Activated naive CD4-positive, alpha-beta T cell treated with anti-CD3 and anti-CD28 coated beads, Interleukin-2, amount 10 ng/mL, durations not matched to agents 7 days and 5 days (primary cell): ENCODE results near the gene HYI.
"Not testable (repeated sequence)": the region's sequence is repeated elsewhere in the genome, so short reads cannot be mapped to it uniquely, and the experiment has no call there.

ENCODE experiments used
- CTCF ChIA-PET: fragments of 350-600 bp; sonication (Branson Sonifier 250); formaldehyde crosslinking; loops from one replicate; lab custom pipeline; 2021; ENCODE audit warnings: antibody characterized with exemption; lab: Charles Lee
- DNase-seq: peaks from one replicate; pipeline ENCODE4 v3.0.0-alpha.2; 2020
- H3K27ac Mint-ChIP-seq: one replicate; pipeline ENCODE4 v1.8.0; 2021; ENCODE audit warnings: mild to moderate bottlenecking, moderate library complexity, mixed read lengths
- H3K27me3 Mint-ChIP-seq: one replicate; pipeline ENCODE4 v1.8.0; 2021; ENCODE audit warnings: mild to moderate bottlenecking, mixed read lengths
- H3K36me3 Mint-ChIP-seq: one replicate; pipeline ENCODE4 v1.8.0; 2021; ENCODE audit warnings: mixed read lengths
- H3K4me1 Mint-ChIP-seq: one replicate; pipeline ENCODE4 v1.8.0; 2021; ENCODE audit warnings: mixed read lengths
- H3K4me3 Mint-ChIP-seq: one replicate; pipeline ENCODE4 v1.8.0; 2021; ENCODE audit warnings: mild to moderate bottlenecking, moderate library complexity, mixed read lengths
- H3K9me3 Mint-ChIP-seq: one replicate; pipeline ENCODE4 v1.8.0; 2021; ENCODE audit warnings: mixed read lengths

Gene HYI

GRCh38 chr1:43475611-43476401 lies 22.1 kb upstream of the HYI start:
- peaks cover 14% of the 10 kb centered on the region for H3K27me3 Mint-ChIP-seq
- H3K9me3 Mint-ChIP-seq, H3K4me3 Mint-ChIP-seq, CTCF ChIA-PET, H3K27ac Mint-ChIP-seq, DNase-seq, H3K36me3 Mint-ChIP-seq, H3K4me1 Mint-ChIP-seq: not testable (repeated sequence)

- Mint-ChIP-seq H3K9me3 (no peaks in the 10 kb centered on the region), H3K27me3 (peaks cover 10% of the 10 kb centered on the region), H3K4me3 (no peak overlapping the region), H3K4me1 (no peaks in the 10 kb centered on the region), H3K36me3 (no peaks in the 10 kb centered on the region), H3K27ac (no peak overlapping the region)
- CTCF ChIA-PET: no interaction called here
- DNase-seq: no peak
Measured at GRCh38 chr1:43473463-43473862, 19.7 kb upstream of the HYI start.

GRCh38 chr1:43472463-43473151 lies 18.9 kb upstream of the HYI start:
- H3K27ac Mint-ChIP-seq, H3K27me3 Mint-ChIP-seq, H3K4me3 Mint-ChIP-seq, H3K9me3 Mint-ChIP-seq, DNase-seq, H3K36me3 Mint-ChIP-seq, H3K4me1 Mint-ChIP-seq, CTCF ChIA-PET: not testable (repeated sequence)

GRCh38 chr1:43472087-43472462 lies 18.3 kb upstream of the HYI start:
- no peak overlapping the region for H3K4me3 Mint-ChIP-seq
- peaks cover 4% of the 10 kb centered on the region for H3K27me3 Mint-ChIP-seq
- CTCF ChIA-PET: no interaction called here

DNA sequence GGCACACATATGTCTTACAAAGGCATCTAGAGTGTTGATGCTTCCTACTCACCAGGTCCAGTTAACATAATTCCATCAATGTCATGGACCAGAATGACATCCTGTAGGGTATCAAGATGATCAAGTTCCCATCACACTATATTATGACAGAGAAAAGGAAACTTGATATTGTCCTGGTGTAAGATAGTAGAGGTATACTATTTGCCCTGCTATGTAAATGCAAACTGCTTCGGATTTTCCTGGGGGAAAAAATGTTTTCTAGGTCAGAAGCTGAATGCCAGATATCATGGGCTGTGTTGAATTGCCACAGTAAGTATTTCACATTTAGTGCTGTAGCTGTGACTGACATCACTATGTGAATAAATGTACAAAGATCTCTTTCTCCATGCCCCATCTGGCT lies 16.2 kb upstream of the HYI start:
- Mint-ChIP-seq H3K9me3 (no peaks in the 10 kb centered on the region), H3K36me3 (no peaks in the 10 kb centered on the region), H3K4me1 (no peaks in the 10 kb centered on the region), H3K27me3 (peaks cover 3% of the 10 kb centered on the region), H3K4me3 (no peak overlapping the region), H3K27ac (no peak overlapping the region)
- DNase-seq: no peak
- CTCF ChIA-PET: no interaction called here

More at GRCh38 chr1:43472087-43472462, 18.3 kb upstream of the HYI start:
- Mint-ChIP-seq H3K27ac (no peak overlapping the region), H3K4me1 (no peaks in the 10 kb centered on the region), H3K36me3 (no peaks in the 10 kb centered on the region), H3K9me3 (no peaks in the 10 kb centered on the region)
- DNase-seq: no peak

DNA sequence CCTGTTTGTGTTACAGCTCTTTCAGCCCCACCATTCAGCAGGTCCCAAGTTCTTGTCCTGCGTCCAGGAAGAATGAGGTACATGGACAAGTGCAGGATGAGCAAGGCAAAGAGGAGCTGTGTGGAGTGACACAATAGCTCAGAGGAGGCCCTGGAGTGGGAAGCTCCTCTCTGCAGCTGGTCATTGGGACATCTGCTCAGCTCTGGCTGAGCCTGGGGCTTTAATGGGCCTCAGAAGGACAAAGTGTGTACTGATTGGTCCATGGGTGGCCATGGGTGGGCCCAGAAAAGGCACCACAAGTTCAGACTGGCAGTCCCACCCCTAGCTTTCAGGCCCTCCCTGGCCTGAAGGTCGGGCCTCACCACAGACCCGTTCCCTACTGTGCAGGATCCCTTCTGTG lies 14.7 kb upstream of the HYI start:
- DNase-seq: no peak
- Mint-ChIP-seq H3K36me3 (no peaks in the 10 kb centered on the region), H3K27me3 (peaks cover 3% of the 10 kb centered on the region), H3K9me3 (no peaks in the 10 kb centered on the region), H3K4me1 (no peaks in the 10 kb centered on the region), H3K4me3 (no peak overlapping the region), H3K27ac (no peak overlapping the region)
- CTCF ChIA-PET: interaction anchor here (0.6 kb wide), 1 partner anchor 216 kb away, joined by 5 read pairs; no protein-coding TSS in a partner anchor

GRCh38 chr1:43466403-43466802 lies 12.7 kb upstream of the HYI start:
- peaks cover 5% of the 10 kb centered on the region for H3K27me3 Mint-ChIP-seq
- H3K27ac Mint-ChIP-seq: no peak overlapping the region
- no peak overlapping the region for H3K4me3 Mint-ChIP-seq
- no peaks in the 10 kb centered on the region for H3K9me3 Mint-ChIP-seq
- no peaks in the 10 kb centered on the region for H3K36me3 Mint-ChIP-seq
- CTCF ChIA-PET: interaction anchor here (1.7 kb wide), 1 partner anchor 234 kb away, joined by 4 read pairs; no protein-coding TSS in a partner anchor
- peaks cover under 1% of the 10 kb centered on the region for H3K4me1 Mint-ChIP-seq
- no peak for DNase-seq

- no peak overlapping the region for H3K27ac Mint-ChIP-seq
- H3K36me3 Mint-ChIP-seq: no peaks in the 10 kb centered on the region
- CTCF ChIA-PET: interaction anchor here (1.7 kb wide), 1 partner anchor 233 kb away, joined by 4 read pairs; no protein-coding TSS in a partner anchor
Measured at GRCh38 chr1:43465505-43466067, 11.9 kb upstream of the HYI start.

GRCh38 chr1:43464681-43465504 lies 11.2 kb upstream of the HYI start:
- no peak overlapping the region for H3K4me3 Mint-ChIP-seq
- H3K27me3 Mint-ChIP-seq: peaks cover 12% of the 10 kb centered on the region
- no peaks in the 10 kb centered on the region for H3K9me3 Mint-ChIP-seq
- DNase-seq: no peak
- CTCF ChIA-PET: interaction anchor here (1.7 kb wide), 1 partner anchor 233 kb away, joined by 4 read pairs; no protein-coding TSS in a partner anchor
- no peak overlapping the region for H3K27ac Mint-ChIP-seq
- no peaks in the 10 kb centered on the region for H3K36me3 Mint-ChIP-seq
- H3K4me1 Mint-ChIP-seq: peaks cover 4% of the 10 kb centered on the region

More at GRCh38 chr1:43465505-43466067, 11.9 kb upstream of the HYI start:
- no peak for DNase-seq
- H3K27me3 Mint-ChIP-seq: peaks cover 12% of the 10 kb centered on the region
- H3K4me1 Mint-ChIP-seq: peaks cover 4% of the 10 kb centered on the region
- H3K4me3 Mint-ChIP-seq: no peak overlapping the region
- H3K9me3 Mint-ChIP-seq: no peaks in the 10 kb centered on the region

DNA sequence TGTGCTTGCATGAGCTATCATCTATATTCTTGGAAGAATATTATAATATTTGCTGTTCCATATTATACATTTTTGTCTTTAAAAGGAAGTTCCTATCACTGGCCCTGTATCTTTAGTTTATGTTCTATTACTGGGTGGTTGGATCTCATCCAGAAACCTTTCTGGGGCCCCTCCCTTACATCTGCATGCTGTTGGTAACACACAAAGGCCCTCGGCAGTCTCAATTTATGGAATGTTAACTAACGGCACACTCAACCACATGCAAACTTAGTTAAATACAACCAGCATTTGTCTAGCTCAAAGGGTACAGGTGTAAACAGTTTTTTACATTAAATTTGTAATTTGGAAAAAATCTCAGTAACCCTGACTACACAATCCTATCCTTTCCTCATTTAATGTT lies 9.7 kb upstream of the HYI start:
- Mint-ChIP-seq H3K4me1 (peaks cover 4% of the 10 kb centered on the region), H3K27me3 (peaks cover 20% of the 10 kb centered on the region), H3K36me3 (no peaks in the 10 kb centered on the region), H3K4me3 (no peak overlapping the region), H3K27ac (no peak overlapping the region), H3K9me3 (no peaks in the 10 kb centered on the region)
- CTCF ChIA-PET: no interaction called here
- no peak for DNase-seq

DNA sequence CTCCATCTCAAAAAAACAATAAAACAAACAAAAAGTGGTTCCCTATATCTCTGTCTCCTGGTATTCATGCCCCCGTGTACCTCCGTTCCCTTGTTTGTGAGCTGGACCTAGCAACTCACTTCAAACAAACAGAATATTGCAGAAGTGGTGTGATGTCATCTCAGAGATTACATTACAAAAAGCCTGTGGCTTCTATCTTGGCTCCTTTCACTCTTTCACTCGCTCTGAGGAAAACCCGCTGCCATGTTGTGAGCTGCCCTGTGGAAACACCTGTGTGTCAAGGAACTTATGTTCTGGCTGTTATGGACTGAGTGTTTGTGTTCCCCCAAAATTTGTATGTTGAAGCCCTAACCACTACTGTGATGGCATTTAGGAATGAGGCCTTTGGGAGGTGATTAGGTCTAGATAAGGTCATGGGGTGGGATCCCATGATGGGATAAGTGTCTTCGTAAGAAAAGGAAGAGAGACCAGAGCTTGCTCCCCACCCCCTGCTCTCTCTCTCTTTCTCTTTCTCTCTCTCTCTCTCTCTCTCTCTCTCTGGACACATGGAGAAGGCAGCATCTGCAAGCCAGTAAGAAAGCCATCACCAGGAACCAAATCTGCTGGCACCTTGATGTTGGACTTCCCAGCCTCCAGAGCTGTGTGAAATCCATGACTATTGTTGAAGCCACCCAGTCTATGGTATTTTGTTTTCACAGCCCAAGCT lies 7.4 kb upstream of the HYI start:
- H3K27ac Mint-ChIP-seq: no peak overlapping the region
- no peaks in the 10 kb centered on the region for H3K36me3 Mint-ChIP-seq
- CTCF ChIA-PET: no interaction called here
- H3K4me3 Mint-ChIP-seq: no peak overlapping the region
- DNase-seq: no peak
- H3K9me3 Mint-ChIP-seq: no peaks in the 10 kb centered on the region
- peaks cover 28% of the 10 kb centered on the region for H3K27me3 Mint-ChIP-seq
- peaks cover 4% of the 10 kb centered on the region for H3K4me1 Mint-ChIP-seq

DNA sequence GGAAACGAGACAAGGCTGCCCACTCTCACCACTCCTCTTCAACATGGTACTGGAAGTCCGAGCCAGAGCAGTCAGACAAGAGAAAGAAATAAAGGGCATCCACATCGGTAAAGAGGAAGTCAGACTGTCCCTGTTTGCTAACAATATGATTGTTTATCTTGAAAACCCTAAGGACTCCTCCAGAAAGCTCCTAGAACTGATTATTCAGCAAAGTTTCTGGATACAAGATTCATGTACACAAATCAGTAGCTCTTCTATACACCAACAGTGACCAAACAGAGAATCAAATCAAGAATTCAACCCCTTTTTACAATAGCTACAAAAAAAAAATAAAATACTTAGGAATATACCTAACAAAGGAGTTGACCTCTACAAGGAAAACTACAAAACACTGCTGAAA lies 4.6 kb upstream of the HYI start:
- H3K27ac Mint-ChIP-seq, H3K4me3 Mint-ChIP-seq, CTCF ChIA-PET, H3K36me3 Mint-ChIP-seq, H3K9me3 Mint-ChIP-seq, DNase-seq: not testable (repeated sequence)
- H3K4me1 Mint-ChIP-seq: peaks cover 19% of the 10 kb centered on the region
- H3K27me3 Mint-ChIP-seq: peaks cover 38% of the 10 kb centered on the region

- no peak overlapping the region for H3K4me3 Mint-ChIP-seq
- CTCF ChIA-PET: interaction anchor here (0.6 to 0.7 kb wide), 2 partner anchors 11 to 99 kb away, joined by 3 read pairs; no protein-coding TSS in a partner anchor
- peaks cover 13% of the 10 kb centered on the region for H3K36me3 Mint-ChIP-seq
- no peaks in the 10 kb centered on the region for H3K9me3 Mint-ChIP-seq
- peaks cover 23% of the 10 kb centered on the region for H3K4me1 Mint-ChIP-seq
- peaks cover 29% of the 10 kb centered on the region for H3K27me3 Mint-ChIP-seq
- DNase-seq: no peak
- H3K27ac Mint-ChIP-seq: no peak overlapping the region
Measured at GRCh38 chr1:43455213-43455889, 1.6 kb upstream of the HYI start.
